ENCODE measurements around the gene C20orf202. TPM values are rescaled to one million over a fixed set of nuclear protein-coding genes. Genes with fewer than 3 reads are reported as not detected.

C20orf202 gene
- total RNA-seq, 1 experiment from 2014 or later, result 0.22 TPM

DNA sequence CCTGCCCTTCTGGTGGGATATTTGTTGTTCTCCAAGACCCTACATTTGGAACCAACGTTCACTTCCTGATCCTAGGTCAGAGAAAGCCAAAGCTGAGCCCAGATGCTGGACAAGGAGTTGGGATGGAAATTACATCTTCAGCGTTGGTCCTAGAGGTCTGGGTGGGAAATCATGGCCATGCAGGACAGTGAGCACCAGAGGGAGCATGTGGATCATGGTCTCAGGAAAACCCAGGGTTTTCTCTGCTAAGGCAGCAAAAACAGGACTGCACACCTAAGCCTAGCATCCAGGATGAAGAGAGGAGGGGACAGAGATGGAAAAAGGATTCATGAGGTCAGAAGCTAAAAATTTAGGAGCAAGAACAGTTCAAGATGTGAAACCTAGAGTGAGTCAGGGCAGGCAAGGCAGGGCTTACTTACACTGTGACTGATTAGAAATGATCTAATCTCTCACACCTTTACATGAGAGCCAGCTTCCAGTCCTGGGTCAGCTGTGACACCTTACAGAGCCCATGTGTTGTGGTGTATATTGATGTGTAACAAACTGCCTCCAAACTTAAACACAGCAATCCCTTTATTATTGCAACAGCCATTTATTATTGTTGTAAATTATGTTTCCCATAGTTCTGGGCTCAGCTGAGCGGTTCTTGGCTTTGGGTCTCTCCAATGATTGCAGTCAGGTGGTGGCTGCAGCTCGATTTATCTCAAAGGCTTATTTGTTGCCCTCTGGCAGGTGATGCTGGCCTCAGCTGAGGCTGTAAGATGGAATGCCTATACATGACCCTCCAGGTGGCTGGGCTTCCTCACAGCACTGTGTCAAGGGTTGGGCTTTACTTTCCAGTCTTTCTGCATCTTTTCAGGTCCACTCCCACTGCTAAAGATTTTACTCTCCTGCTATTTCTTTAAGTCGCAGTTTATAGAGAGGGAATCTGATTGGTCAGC is 6.5 kb downstream of the C20orf202 start:
- H3K9me3 Mint-ChIP-seq, result no peaks in the 10 kb centered on the region
- DNase-seq (ENCODE audit: low spot score) (no peak), ATAC-seq (no peak)
- peaks cover 10% of the 10 kb centered on the region for H3K4me1 Mint-ChIP-seq
- H3K27me3 Mint-ChIP-seq (ENCODE audit: low read depth), result peaks cover 25% of the 10 kb centered on the region
- no peak for TF ChIP-seq GTF2I (CRISPR knock-in tag; conservative IDR thresholded peaks at IDR 0.05)
- TF ChIP-seq CBFB (CRISPR knock-in tag; IDR thresholded peaks at IDR 0.05; ENCODE audit: low read depth), result no peak
- ChIA-PET POLR2A (no interaction called here), CTCF (interaction anchor here (0.7 to 1.2 kb wide), 4 partner anchors 11 to 188 kb away, joined by 3 read pairs; no protein-coding TSS in a partner anchor)
- H3K4me3 Mint-ChIP-seq, result no peak overlapping the region
- no peaks in the 10 kb centered on the region for H3K36me3 Mint-ChIP-seq
- no peak overlapping the region for H3K27ac Mint-ChIP-seq

DNA sequence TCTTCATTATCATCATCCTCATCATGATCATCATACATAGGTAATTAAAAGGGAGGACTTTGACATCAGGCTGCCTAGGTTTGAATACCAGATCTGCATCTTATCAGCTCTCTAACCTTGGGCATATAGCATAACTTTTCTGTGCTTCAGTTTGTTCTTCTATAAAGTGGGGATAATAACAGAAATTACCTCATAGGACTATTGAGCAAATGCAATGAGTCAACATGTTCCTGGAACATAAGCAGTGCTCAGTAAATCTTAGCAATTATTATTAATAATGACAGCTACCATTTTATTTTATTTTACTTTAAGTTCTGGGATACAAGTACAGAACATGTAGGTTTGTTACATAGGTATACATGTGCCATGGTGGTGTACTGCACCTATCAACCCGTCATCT is 7.2 kb downstream of the C20orf202 start:
- ChIA-PET CTCF (interaction anchor here (0.8 to 1.2 kb wide), 3 partner anchors 12 to 96 kb away, joined by 3 read pairs; no protein-coding TSS in a partner anchor), POLR2A (no interaction called here)
- no peak overlapping the region for H3K4me3 Mint-ChIP-seq
- ATAC-seq (no peak), DNase-seq (ENCODE audit: low spot score) (no peak)
- TF ChIP-seq OVOL2 (CRISPR knock-in tag; IDR thresholded peaks at IDR 0.05; ENCODE audit: borderline replicate concordance), result no peak
- TF ChIP-seq ZNF671 (CRISPR knock-in tag; IDR thresholded peaks at IDR 0.05), result no peak
- TF ChIP-seq TCF7 (CRISPR knock-in tag; IDR thresholded peaks at IDR 0.05; ENCODE audit: low read depth), result no peak
- no peak for TF ChIP-seq CBFB (CRISPR knock-in tag; IDR thresholded peaks at IDR 0.05; ENCODE audit: low read depth)
- TF ChIP-seq, protein P1, sequence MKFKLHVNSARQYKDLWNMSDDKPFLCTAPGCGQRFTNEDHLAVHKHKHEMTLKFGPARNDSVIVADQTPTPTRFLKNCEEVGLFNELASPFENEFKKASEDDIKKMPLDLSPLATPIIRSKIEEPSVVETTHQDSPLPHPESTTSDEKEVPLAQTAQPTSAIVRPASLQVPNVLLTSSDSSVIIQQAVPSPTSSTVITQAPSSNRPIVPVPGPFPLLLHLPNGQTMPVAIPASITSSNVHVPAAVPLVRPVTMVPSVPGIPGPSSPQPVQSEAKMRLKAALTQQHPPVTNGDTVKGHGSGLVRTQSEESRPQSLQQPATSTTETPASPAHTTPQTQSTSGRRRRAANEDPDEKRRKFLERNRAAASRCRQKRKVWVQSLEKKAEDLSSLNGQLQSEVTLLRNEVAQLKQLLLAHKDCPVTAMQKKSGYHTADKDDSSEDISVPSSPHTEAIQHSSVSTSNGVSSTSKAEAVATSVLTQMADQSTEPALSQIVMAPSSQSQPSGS (CRISPR knock-in tag; IDR thresholded peaks at IDR 0.05; ENCODE audit: borderline replicate concordance, low read depth), result no peak
- TF ChIP-seq FOXJ3 (CRISPR knock-in tag; IDR thresholded peaks at IDR 0.05; ENCODE audit: borderline replicate concordance), result no peak
- TF ChIP-seq ZNF232 (CRISPR knock-in tag; IDR thresholded peaks at IDR 0.05), result no peak
- TF ChIP-seq ZNF423 (CRISPR knock-in tag; IDR thresholded peaks at IDR 0.05), result no peak
- TF ChIP-seq, protein P2, sequence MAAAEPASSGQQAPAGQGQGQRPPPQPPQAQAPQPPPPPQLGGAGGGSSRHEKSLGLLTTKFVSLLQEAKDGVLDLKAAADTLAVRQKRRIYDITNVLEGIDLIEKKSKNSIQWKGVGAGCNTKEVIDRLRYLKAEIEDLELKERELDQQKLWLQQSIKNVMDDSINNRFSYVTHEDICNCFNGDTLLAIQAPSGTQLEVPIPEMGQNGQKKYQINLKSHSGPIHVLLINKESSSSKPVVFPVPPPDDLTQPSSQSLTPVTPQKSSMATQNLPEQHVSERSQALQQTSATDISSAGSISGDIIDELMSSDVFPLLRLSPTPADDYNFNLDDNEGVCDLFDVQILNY (CRISPR knock-in tag; IDR thresholded peaks at IDR 0.05), result no peak
- TF ChIP-seq, protein P3, sequence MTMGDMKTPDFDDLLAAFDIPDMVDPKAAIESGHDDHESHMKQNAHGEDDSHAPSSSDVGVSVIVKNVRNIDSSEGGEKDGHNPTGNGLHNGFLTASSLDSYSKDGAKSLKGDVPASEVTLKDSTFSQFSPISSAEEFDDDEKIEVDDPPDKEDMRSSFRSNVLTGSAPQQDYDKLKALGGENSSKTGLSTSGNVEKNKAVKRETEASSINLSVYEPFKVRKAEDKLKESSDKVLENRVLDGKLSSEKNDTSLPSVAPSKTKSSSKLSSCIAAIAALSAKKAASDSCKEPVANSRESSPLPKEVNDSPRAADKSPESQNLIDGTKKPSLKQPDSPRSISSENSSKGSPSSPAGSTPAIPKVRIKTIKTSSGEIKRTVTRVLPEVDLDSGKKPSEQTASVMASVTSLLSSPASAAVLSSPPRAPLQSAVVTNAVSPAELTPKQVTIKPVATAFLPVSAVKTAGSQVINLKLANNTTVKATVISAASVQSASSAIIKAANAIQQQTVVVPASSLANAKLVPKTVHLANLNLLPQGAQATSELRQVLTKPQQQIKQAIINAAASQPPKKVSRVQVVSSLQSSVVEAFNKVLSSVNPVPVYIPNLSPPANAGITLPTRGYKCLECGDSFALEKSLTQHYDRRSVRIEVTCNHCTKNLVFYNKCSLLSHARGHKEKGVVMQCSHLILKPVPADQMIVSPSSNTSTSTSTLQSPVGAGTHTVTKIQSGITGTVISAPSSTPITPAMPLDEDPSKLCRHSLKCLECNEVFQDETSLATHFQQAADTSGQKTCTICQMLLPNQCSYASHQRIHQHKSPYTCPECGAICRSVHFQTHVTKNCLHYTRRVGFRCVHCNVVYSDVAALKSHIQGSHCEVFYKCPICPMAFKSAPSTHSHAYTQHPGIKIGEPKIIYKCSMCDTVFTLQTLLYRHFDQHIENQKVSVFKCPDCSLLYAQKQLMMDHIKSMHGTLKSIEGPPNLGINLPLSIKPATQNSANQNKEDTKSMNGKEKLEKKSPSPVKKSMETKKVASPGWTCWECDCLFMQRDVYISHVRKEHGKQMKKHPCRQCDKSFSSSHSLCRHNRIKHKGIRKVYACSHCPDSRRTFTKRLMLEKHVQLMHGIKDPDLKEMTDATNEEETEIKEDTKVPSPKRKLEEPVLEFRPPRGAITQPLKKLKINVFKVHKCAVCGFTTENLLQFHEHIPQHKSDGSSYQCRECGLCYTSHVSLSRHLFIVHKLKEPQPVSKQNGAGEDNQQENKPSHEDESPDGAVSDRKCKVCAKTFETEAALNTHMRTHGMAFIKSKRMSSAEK (CRISPR knock-in tag; IDR thresholded peaks at IDR 0.05; ENCODE audit: borderline replicate concordance), result no peak
- TF ChIP-seq HMGA2 (CRISPR knock-in tag; IDR thresholded peaks at IDR 0.05), result no peak
- no peak for TF ChIP-seq GABPB1 (CRISPR knock-in tag; IDR thresholded peaks at IDR 0.05)
- TF ChIP-seq, protein P4, sequence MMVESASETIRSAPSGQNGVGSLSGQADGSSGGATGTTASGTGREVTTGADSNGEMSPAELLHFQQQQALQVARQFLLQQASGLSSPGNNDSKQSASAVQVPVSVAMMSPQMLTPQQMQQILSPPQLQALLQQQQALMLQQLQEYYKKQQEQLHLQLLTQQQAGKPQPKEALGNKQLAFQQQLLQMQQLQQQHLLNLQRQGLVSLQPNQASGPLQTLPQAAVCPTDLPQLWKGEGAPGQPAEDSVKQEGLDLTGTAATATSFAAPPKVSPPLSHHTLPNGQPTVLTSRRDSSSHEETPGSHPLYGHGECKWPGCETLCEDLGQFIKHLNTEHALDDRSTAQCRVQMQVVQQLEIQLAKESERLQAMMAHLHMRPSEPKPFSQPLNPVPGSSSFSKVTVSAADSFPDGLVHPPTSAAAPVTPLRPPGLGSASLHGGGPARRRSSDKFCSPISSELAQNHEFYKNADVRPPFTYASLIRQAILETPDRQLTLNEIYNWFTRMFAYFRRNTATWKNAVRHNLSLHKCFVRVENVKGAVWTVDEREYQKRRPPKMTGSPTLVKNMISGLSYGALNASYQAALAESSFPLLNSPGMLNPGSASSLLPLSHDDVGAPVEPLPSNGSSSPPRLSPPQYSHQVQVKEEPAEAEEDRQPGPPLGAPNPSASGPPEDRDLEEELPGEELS (CRISPR knock-in tag; IDR thresholded peaks at IDR 0.05), result no peak
- no peak for TF ChIP-seq TEAD4 (CRISPR knock-in tag; IDR thresholded peaks at IDR 0.05)
- TF ChIP-seq ZNF396 (CRISPR knock-in tag; IDR thresholded peaks at IDR 0.05; ENCODE audit: borderline replicate concordance), result no peak
- H3K36me3 Mint-ChIP-seq, result no peaks in the 10 kb centered on the region
- no peaks in the 10 kb centered on the region for H3K9me3 Mint-ChIP-seq
- H3K27me3 Mint-ChIP-seq (ENCODE audit: low read depth), result peaks cover 25% of the 10 kb centered on the region
- H3K27ac Mint-ChIP-seq, result no peak overlapping the region
- peaks cover 13% of the 10 kb centered on the region for H3K4me1 Mint-ChIP-seq

Data from WTC11 (cell line).